Stomach (tissue), 4 donors: Measurements from ENCODE around the gene NDUFAB1.

Experiments used
- CTCF ChIP-seq, 7 experiments: fragments of 450-650 bp in 4 of 7; fragments of 200-600 bp in 3 of 7; sonication (generic) in 3 of 7; IDR thresholded peaks; one replicate each; pipeline ENCODE4 v1.5.1; 2016 to 2019; ENCODE audit warnings: antibody characterized with exemption in 7 of 7, control low read depth in 2 of 7, mild to moderate bottlenecking in 1 of 7
- EP300 ChIP-seq: sonication (generic); formaldehyde crosslinking; IDR thresholded peaks from one replicate; pipeline ENCODE4 v1.6.1; 2017; ENCODE audit warnings: antibody characterized with exemption
- POLR2A ChIP-seq, 4 donors: fragments of 450-650 bp; IDR thresholded peaks; one replicate each; pipeline ENCODE4 v1.6.1; 2016; ENCODE audit warnings: antibody characterized with exemption in 4 of 4, control low read depth in 2 of 4, mild to moderate bottlenecking in 1 of 4, moderate library complexity in 1 of 4
- POLR2AphosphoS5 ChIP-seq, 3 donors: sonication (generic); formaldehyde crosslinking; IDR thresholded peaks; one replicate each; pipeline ENCODE4 v1.6.1; 2016; ENCODE audit warnings: antibody characterized with exemption in 3 of 3

- no peak for TF ChIP-seq CTCF (IDR thresholded peaks at IDR 0.05)
- TF ChIP-seq POLR2A (IDR thresholded peaks at IDR 0.05) = no peak
- no peak for TF ChIP-seq POLR2AphosphoS5 (IDR thresholded peaks at IDR 0.05)
- no peak for TF ChIP-seq EP300
Observed at GRCh38 chr16:23640615-23640930, 44.5 kb upstream of the NDUFAB1 start.
